Heart right ventricle (tissue), 16 donors: Measurements from ENCODE around the gene ZFAND2B. TPM values are rescaled to one million over a fixed set of nuclear protein-coding genes. Genes with fewer than 3 reads are reported as not detected.

Experiments
- ATAC-seq, 8 donors: fragments of 200-7000 bp; cut with Tn5 transposase; one replicate each; pipeline ENCODE4 v1.9.1; 2020; ENCODE audit warnings: mild to moderate bottlenecking in 8 of 8, moderate library complexity in 8 of 8, moderate number of reproducible peaks in 1 of 8
- DNase-seq, 2 donors: peaks; one replicate each; pipeline ENCODE4 v3.0.0-alpha.2; 2020
- H3K27ac ChIP-seq, 10 donors: fragments of 200-600 bp; sonication (generic) in 2 of 10; one replicate each; pipeline versions ENCODE4 v1.5.0 to v1.8.0; 2020 to 2022; ENCODE audit warnings: mild to moderate bottlenecking in 3 of 10
- H3K27me3 ChIP-seq, 7 donors: fragments of 200-600 bp; one replicate each; pipeline ENCODE4 v1.8.0; 2021 to 2022; ENCODE audit warnings: mild to moderate bottlenecking in 2 of 7
- H3K36me3 ChIP-seq, 9 donors: fragments of 200-600 bp; sonication (generic) in 1 of 9; one replicate each; pipeline versions ENCODE4 v1.5.0 to v1.8.0; 2020 to 2022; ENCODE audit warnings: mild to moderate bottlenecking in 2 of 9
- H3K4me1 ChIP-seq, 9 donors: fragments of 200-600 bp; sonication (generic) in 1 of 9; one replicate each; pipeline versions ENCODE4 v1.5.0 to v1.8.0; 2020 to 2022; ENCODE audit warnings: mild to moderate bottlenecking in 4 of 9
- H3K4me3 ChIP-seq, 10 donors: fragments of 200-600 bp; sonication (generic) in 2 of 10; one replicate each; pipeline versions ENCODE4 v1.5.0 to v1.8.0; 2020 to 2022; ENCODE audit warnings: mild to moderate bottlenecking in 7 of 10, moderate library complexity in 2 of 10
- H3K9me3 ChIP-seq, 11 donors: fragments of 200-600 bp in 10 of 11; sonication (generic) in 2 of 11; one replicate each; pipeline versions ENCODE4 v1.5.0 to v1.8.0; 2013 to 2022; ENCODE audit warnings: mild to moderate bottlenecking in 2 of 11, control low read depth in 1 of 11, moderate library complexity in 1 of 11
- WGBS, 2 donors: extraction: QIAGEN DNeasy Blood & Tissue Kit; methylation state at CpG; one replicate each; pipeline ENCODE4 v1.1.7; 2013; ENCODE audit warnings: inconsistent platforms in 1 of 2; 5-methylcytosine and 5-hydroxymethylcytosine counted together
- intact Hi-C, 10 donors: fragments of 100-400 bp; cut with DNase I; formaldehyde crosslinking; loops; one replicate each; pipeline versions ENCODE4 v1.11.1 to v1.14.2; 2022
- polyA plus RNA-seq, 2 donors: library from polyadenylated mRNA; stranded (reverse); fragments of 200-250 nt; gene quantifications; one replicate each; pipeline ENCODE4 v1.2.3, GENCODE V29; 2013
- total RNA-seq, 10 donors: library from RNA; stranded (reverse); fragmentation: NEBNext Ultra II Directional in 3 of 10; extraction: Animal tissue kit (Norgen Biotek cat#: 25700) in 3 of 10; gene quantifications; one replicate each; pipeline versions ENCODE4 v1.2.1 to v1.2.4, GENCODE V29; 2021 to 2023
- TF ChIP-seq, protein P1 (sequence below), 9 donors: fragments of 200-600 bp; sonication (generic) in 2 of 9; IDR thresholded peaks; one replicate each; pipeline versions ENCODE4 v1.5.0 to v1.8.0; 2021 to 2022; ENCODE audit warnings: antibody characterized with exemption in 9 of 9, mild to moderate bottlenecking in 5 of 9, moderate library complexity in 1 of 9
- donor health status: Arrhythmogenic right ventricular cardiomyopathy.
- donor health status: ischemic (EF 13 %, LVEDD 7.1; RV severe dilation, severe dysfunction).
- donor health status: healthy with polysubstance abuse.
- donor health status: DM: no; HTN: yes; CAD: no.
- donor health status: DM: no; HTN: no; CAD: no.
- donor health status: ischemic (EF 25% LVEDD 6.9; RV normal size, moderate dysfunction).
- donor health status: ischemic (EF 25% LVEDD 5.7; RV mildly dilated, moderate dysfunction).
- donor health status: healthy.
- donor health status: DM: yes; HTN: yes; CAD: no.
- donor health status: Ischemic cardiomyopathy.
- donor health status: ischemic (EF 35%, LVEDD 5.7; RV mildly dilated, moderate dysfunction).
- donor health status: nonischemic (EF 11% LVEDD 7.7; RV severe dilation, severe dysfunction).
- donor health status: DM: yes; HTN: yes; CAD: no.
- donor health status: PGD.
- donor health status: ischemic (EF 29% LVEDD 5.4; RV normal size, mild dysfunction).
- donor health status: nonischemic (EF 23%, LVEDD 6.1; RV moderate dilation, normal function).

Gene ZFAND2B
- total and polyA plus RNA-seq, 12 donors = 11.5 to 40.8 (median 17.4) TPM

DNA sequence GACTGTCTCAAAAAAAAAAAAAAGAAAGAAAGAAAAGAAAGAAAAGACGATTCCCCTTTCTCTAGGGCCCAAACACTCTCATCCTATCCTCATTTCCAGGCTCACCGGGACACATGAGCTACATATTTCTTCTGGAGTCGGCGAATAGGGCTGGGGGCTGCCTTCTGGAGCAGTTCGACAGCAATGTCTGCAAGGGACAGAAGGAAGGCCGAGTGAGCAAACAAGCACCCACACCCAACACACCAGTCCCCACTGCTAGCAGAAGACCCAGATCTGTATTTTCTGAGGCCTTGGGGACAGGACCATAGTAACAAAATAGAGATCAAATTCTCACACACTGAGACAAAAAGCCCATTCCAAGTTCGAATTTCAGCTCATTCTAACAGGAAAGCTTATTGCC is 31.1 kb upstream of the ZFAND2B start:
- Histone ChIP-seq H3K9me3 (no peaks in the 10 kb centered on the region), H3K27me3 (no peaks in the 10 kb centered on the region), H3K4me1 (peaks cover 11 to 56% (median 47%) of the 10 kb centered on the region in 9 donors), H3K4me3 (peak overlapping the region in 9 of 10 donors; percentile 64 to 97 (median 93)), H3K27ac (peak overlapping the region in 7 of 10 donors; percentile 93 to 100 (median 100)), H3K36me3 (peaks cover 0 to 53% (median 39%) of the 10 kb centered on the region in 9 donors)
- intact Hi-C loops = loop anchor here in 6 of 10 donors (5.0 to 10.0 kb wide), 5 partner anchors 42 to 212 kb away; partner anchors contain the start of genes DNPEP (in 4 of the 6) and ABCB6 (in 2 of the 6)
- TF ChIP-seq, protein P1, sequence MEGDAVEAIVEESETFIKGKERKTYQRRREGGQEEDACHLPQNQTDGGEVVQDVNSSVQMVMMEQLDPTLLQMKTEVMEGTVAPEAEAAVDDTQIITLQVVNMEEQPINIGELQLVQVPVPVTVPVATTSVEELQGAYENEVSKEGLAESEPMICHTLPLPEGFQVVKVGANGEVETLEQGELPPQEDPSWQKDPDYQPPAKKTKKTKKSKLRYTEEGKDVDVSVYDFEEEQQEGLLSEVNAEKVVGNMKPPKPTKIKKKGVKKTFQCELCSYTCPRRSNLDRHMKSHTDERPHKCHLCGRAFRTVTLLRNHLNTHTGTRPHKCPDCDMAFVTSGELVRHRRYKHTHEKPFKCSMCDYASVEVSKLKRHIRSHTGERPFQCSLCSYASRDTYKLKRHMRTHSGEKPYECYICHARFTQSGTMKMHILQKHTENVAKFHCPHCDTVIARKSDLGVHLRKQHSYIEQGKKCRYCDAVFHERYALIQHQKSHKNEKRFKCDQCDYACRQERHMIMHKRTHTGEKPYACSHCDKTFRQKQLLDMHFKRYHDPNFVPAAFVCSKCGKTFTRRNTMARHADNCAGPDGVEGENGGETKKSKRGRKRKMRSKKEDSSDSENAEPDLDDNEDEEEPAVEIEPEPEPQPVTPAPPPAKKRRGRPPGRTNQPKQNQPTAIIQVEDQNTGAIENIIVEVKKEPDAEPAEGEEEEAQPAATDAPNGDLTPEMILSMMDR (IDR thresholded peaks at IDR 0.05) = no peak
- DNase-seq (no peak), ATAC-seq (no peak)
- 83 to 86% methylated on average over 7 of the region's 7 CpGs for WGBS, 2 donors

DNA sequence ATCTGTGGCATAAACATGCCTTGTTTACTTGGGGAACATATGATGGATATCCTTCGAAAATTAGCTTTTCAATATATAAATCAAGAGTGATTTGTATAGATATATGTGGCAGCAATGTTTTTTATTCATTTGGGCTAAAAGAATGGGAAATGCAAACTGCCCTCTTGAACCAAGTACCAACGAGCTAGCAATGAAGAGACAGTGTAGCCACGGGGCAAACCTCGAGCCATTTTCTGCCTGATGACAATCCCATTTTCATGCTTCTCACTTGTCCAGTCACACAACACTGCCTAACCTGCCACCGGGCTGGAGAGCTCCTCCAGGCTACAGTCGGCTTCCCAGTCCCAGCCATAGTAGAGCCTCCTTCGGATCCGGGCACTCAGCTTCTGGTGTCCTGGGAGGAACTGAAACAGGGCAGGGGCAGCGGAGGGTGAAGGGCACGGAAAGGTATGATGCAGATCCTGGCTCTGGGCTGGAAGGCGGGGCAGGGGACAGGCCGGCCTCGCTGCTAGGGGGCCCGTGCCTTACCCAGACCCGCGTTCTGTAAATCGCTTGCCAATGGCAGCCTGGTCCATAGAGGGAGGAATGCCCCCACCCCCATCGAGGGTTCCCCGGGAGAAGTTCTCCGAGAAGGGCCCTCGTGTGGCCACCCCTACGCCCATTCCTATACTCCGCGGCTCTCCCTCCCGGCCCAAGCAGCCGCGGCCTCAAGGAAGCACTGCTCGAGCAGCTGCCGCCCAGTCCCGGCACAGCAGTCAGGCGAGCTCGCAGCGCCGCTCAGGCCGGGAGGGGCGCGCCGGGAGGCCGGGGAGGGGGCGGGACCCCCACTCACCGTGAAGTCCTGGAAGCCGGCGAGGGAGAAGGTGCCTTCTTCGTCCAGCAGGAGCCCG is 30.4 kb upstream of the ZFAND2B start:
- 2 to 3% methylated on average over 44 to 45 of the region's 45 CpGs for WGBS, 2 donors
- intact Hi-C loops = loop anchor here in 8 of 10 donors (1.0 to 10.0 kb wide), 8 partner anchors 15 to 211 kb away; partner anchors contain the start of genes DNPEP (in 4 of the 8), ABCB6 (in 3 of the 8), NHEJ1 (in 2 of the 8) and ZFAND2B (in 2 of the 8)
- Histone ChIP-seq H3K9me3 (no peaks in the 10 kb centered on the region), H3K27ac (peak overlapping the region; percentile 89 to 100 (median 99)), H3K4me3 (peak overlapping the region; percentile 42 to 97 (median 92)), H3K4me1 (peaks cover 11 to 51% (median 43%) of the 10 kb centered on the region in 9 donors), H3K36me3 (peaks cover 0 to 59% (median 46%) of the 10 kb centered on the region in 9 donors), H3K27me3 (no peaks in the 10 kb centered on the region)
- TF ChIP-seq, protein P1 (IDR thresholded peaks at IDR 0.05) = peak in 5 of 9 donors; percentile 8 to 39 (median 29)
- ATAC-seq = peak; percentile 26 to 66 (median 38)
- DNase-seq = peak; percentile 48 to 49

DNA sequence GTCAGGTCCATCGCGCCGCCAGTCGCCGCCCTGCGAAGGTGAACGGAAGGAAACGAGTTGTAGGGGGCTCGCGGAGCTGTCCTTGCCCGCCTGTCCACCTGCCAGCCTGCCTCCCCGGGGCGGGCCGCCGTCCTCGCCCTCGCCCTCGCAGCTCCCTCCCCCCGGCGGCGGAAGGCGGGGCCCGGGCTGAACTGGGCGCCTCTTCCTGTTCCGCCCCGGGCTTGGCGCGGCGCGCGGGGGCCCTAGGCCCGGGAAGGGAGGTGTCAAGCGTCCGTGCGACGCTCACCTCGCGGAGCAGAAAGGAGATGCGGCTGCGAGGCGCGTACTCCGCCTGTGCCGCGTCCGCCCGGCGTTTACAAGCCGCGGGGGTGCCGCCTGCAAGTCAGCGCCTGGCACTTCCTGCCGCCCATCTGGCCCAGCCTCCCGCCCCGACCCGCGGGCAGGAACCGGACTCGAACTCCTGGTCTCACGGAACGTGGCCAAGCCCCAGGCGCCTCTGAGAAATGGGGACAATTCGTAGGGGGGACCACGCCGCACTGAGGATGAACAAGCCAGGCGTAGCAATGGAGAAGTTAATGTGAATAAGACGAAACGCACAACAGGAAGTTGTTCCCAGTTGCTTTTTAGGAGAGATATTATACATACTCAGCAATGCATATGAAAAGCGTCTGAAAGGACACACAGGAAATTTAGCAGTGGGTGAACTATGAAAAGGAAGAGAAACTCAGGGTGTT is 29.6 kb upstream of the ZFAND2B start, which contains the start of gene CNPPD1:
Gene CNPPD1 (minus strand): TSS at position 108 of the 734 bp plus-strand sequence. CDS start 97 bp downstream, at position 11.
- H3K36me3 ChIP-seq = peaks cover 4 to 63% (median 54%) of the 10 kb centered on the region in 9 donors
- H3K27ac ChIP-seq = peak within 1 kb of the TSS; percentile 89 to 100 (median 99)
- DNase-seq = peak; percentile 87 to 93
- H3K4me1 ChIP-seq = peaks cover 11 to 51% (median 37%) of the 10 kb centered on the region in 9 donors
- intact Hi-C loops = loop anchor here in 8 of 10 donors (1.0 to 10.0 kb wide), 9 partner anchors 16 to 210 kb away; partner anchors contain the start of genes DNPEP (in 4 of the 8), ABCB6 (in 3 of the 8), ZFAND2B (in 3 of the 8) and NHEJ1 (in 2 of the 8)
- ATAC-seq = peak; percentile 87 to 93 (median 92)
- H3K9me3 ChIP-seq = no peaks in the 10 kb centered on the region
- 0 to 1% methylated on average over 52 to 69 of the region's 69 CpGs for WGBS, 2 donors
- no peaks in the 10 kb centered on the region for H3K27me3 ChIP-seq
- H3K4me3 ChIP-seq = peak within 1 kb of the TSS; percentile 42 to 97 (median 92)
- TF ChIP-seq, protein P1 (IDR thresholded peaks at IDR 0.05) = peak in 1 of 9 donors; percentile 20
